Transverse colon (tissue), 4 donors: ENCODE data around the gene RRP1.

Experiments
- POLR2A ChIP-seq: fragments of 450-650 bp; IDR thresholded peaks from one replicate; pipeline ENCODE4 v1.6.1; 2016; ENCODE audit warnings: antibody characterized with exemption, mild to moderate bottlenecking, moderate library complexity
- POLR2AphosphoS5 ChIP-seq, 3 donors: sonication (generic); formaldehyde crosslinking; IDR thresholded peaks; one replicate each; pipeline ENCODE4 v1.6.1; 2016; ENCODE audit warnings: antibody characterized with exemption in 3 of 3
- TF ChIP-seq, protein P1 (sequence below), 5 experiments: fragments of 200-600 bp in 3 of 5; fragments of 450-650 bp in 2 of 5; sonication (generic) in 3 of 5; IDR thresholded peaks; 1 replicate in 2 of 5; 2 replicates in 3 of 5; pipeline ENCODE4 v1.5.1; 2016 to 2017; ENCODE audit warnings: antibody characterized with exemption in 5 of 5, inconsistent platforms in 3 of 5, mild to moderate bottlenecking in 2 of 5, moderate library complexity in 1 of 5

DNA sequence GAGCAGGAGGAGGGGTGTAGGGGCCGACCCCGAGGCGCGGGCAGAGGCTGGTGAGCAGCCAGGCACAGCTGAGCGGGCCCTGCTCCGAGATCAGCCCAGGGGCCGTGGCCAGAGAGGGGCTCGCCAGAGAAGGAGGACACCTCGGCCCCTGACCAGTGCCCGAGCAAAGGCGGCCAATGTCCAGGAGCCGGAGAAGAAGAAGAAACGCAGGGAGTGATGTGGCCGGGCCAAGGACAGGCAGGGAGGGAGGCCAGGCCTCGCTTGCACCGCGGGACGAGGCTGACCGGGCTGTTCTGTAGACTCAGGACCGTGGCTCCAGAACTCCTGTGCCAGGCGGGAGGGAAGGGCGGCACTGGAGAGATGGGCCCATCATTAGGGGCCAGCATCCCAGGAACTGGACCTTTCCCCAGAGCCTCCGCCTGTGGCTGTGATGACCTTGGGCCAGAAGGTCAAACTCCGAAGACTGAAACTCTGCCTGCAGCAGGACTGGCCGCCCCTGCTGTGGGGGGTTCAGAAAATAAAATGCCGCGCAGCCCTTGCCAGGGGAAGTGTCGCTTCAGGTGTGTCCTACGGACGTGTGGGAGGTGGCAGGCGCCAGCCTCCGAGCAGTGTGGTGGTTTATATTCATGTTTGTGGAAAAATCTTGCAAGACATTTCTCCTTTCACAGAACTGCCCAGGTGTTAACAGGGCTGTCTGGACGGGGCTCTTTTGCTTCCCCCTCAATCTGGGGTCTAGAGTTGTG lies 14.4 kb downstream of the RRP1 start:
- no peak for TF ChIP-seq POLR2A
- TF ChIP-seq, protein P1, sequence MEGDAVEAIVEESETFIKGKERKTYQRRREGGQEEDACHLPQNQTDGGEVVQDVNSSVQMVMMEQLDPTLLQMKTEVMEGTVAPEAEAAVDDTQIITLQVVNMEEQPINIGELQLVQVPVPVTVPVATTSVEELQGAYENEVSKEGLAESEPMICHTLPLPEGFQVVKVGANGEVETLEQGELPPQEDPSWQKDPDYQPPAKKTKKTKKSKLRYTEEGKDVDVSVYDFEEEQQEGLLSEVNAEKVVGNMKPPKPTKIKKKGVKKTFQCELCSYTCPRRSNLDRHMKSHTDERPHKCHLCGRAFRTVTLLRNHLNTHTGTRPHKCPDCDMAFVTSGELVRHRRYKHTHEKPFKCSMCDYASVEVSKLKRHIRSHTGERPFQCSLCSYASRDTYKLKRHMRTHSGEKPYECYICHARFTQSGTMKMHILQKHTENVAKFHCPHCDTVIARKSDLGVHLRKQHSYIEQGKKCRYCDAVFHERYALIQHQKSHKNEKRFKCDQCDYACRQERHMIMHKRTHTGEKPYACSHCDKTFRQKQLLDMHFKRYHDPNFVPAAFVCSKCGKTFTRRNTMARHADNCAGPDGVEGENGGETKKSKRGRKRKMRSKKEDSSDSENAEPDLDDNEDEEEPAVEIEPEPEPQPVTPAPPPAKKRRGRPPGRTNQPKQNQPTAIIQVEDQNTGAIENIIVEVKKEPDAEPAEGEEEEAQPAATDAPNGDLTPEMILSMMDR (IDR thresholded peaks at IDR 0.05) = no peak
- no peak for TF ChIP-seq POLR2AphosphoS5 (IDR thresholded peaks at IDR 0.05)
